Activated CD4-positive, alpha-beta T cell treated with anti-CD3 and anti-CD28 coated beads, Interleukin-2, amount 50 U/mL, for 24 hours (primary cell): ENCODE results near the gene TGFBR3.

ENCODE experiments used
- DNase-seq, 2 donors: peaks; one replicate each; pipeline ENCODE4 v3.0.0-alpha.2; 2020; ENCODE audit warnings: low read depth in 1 of 2, low spot score in 1 of 2

The TGFBR3 gene

DNA sequence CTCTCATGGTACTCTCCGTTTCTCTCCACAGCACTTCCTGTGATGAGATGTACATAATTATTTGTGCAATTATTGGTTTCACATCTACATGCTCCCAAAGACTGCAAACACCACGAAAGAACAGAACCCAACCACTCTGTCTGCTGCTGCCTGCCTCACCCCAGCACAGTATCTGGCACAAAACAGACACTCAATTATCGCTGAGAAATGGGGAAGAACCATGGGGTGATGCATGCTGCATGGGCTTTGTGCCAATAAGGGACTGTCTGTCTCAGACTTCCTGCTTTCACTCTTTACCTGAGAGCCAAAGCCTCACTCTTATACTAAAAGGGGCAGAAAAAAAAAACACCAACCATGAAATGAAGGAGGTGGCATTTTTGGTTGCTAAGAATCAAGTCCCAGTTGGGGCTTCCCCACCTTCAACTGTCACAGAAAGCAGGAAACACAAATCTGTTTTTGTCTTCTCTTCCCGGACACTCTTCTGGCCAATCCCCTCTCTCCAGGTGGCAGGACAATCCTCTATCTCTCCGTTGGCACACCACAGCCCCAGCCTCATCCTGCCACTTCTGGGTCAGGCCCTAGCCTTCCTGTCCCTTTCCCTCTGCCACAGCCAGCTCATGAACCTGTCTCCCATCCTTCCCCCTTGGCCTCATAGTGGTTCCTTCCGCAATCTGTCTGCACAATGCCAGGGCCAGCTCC is 82.0 kb downstream of the TGFBR3 start:
- peak; percentile 33 to 77 for DNase-seq

DNA sequence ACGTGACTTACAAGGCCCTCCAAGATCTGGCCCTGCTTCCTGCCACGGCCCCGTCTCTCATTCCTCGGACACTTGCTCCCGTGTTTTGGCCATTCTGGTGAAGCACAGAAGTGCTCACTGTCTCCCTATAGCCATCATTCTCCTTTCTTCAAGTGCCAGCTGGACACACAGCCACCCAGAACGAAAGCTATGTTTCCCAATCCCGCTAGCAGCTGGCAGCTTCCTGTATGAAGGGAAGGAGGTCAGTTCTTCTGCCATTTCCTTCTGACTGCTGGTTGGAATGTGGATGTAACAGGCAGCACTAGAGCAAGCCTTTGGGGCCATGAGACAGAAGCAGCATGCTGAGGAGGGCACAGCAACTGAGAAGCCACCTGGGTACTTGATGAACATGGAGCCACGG is 82.8 kb downstream of the TGFBR3 start:
- no peak for DNase-seq

DNA sequence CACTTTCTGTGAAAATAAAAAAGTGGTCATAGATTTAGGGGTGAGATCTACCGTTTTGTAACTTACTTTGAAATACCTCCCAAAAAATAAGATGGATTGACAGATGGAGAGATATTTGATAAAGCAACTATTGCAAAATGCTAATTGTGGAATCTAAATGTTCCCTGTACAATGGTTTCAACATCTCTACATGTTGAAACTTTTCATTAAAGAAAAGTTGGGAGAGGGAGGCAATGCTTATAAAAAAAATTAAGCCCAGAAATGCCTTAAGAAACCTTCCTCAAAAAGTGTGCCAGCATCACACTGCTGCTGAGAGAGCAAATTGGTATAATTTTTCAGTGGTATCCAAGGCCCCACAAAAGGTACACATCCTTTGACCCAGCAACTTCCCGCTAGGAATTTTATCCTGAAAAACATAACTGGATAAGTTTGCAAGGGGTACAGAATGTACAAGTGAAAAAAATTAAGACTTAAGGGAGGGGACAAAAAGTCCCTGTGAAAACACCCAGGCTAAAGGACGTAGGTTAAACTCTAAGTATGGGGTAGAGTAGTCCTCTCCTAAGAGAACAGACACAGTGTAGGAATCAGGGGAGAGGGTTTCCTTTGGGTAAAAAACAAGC is 84.3 kb downstream of the TGFBR3 start:
- no peak for DNase-seq

DNA sequence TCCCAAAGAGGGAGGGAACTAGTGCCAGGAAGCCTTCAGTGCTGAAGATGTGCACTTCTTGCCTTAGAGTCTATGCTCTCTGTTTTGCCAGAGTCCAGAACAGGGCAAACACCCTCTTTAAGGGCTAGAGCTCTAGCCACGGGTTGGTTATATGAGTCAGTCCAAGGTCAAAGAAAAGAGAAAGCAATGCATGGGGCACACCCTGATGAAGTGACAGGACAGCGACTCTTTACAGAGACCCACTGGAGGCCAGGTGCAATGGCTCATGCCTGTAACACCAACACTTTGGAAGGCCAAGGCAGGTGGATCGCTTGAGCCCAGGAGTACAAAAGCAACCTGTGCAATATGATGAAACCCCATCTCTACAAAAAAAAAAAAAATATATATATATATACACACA is 86.1 kb downstream of the TGFBR3 start:
- DNase-seq: no peak

DNA sequence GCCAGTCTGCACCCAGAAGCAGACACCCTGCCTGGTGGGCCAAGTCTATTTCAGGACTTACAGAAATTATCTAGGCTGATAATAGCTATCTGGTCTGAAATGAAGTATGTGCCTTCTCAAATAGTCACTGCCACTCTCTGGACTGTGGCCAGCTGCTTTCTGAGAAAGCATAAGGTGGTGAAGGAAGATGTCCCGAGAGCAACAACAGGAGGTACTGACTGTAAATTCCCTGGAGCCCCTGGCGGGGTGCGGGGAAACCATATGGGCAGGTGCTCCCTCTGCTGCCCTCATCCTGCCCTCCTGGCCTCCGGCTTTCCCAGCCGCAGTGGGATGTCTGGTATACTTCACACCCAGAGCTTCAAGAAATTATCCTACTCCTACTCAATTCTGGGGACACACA is 86.8 kb downstream of the TGFBR3 start:
- DNase-seq: no peak

DNA sequence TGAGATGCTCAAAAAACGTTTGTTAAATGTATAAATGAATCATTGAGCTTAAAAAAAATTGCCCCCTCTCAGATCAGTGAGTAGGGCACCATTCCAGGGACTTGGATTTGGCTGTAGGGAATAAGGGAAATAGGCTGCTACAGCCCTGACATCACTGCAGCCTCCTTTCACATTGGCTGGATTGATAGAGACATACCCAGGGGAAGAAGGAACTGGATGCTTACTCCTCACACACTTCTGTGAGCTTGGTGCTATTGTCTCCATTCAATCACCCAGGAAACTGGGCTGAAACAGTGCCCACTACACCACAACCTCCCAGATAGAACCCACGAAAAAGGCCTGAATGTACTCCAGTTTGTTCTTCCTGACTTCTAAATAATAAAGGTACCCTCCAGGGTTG is 87.2 kb downstream of the TGFBR3 start:
- DNase-seq: no peak

DNA sequence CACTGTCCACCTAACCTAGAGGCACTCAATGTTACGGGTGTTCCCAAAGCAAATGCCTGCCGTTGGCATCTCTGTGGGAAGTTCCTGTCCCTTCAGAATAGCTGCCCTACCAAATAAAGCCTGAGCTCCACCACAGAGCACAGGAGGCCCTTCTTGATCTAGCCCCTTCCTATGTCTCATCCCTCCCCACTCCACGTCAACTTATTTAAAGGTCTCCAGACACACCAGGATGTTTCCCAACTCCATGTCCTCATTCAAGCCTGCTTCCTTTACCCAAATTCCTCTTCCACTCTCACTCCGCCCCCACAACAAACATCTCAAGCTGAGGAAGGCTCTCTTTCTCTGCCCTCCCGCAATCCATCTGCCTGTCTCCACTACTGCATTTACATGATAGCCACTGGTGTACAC is 87.7 kb downstream of the TGFBR3 start:
- DNase-seq: no peak

DNA sequence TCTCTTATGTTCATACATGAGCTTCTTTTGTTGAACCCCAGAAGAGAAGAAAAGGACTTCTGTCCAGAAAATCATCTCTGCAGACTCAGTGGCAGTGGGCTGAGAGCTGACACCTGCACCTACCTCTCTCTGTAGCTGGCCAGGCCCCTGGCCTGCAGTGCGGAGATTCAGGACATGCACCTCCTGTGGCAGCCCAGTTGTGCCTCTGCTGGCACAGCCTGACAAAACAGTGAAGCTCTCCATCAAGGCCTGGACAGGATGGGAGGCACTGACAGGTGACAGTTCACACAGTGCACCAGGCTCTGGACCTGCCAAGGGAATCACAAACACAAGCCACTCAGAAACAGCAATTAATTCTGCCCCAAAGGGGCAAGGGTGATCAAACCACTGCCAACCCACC is 88.8 kb downstream of the TGFBR3 start:
- DNase-seq: no peak

DNA sequence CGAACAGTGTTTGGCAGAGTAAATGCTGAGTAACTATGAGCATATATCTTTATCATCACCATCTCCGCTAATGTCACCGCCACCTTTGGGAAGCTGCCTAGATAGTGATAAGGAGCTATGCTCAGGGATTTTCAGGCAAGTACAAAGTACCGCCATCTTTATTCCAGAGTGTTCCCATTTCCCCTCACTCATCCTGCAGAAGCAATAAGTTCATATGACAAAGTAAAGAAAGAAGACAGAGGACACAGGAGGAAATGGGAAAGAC is 89.6 kb downstream of the TGFBR3 start:
- no peak for DNase-seq

DNA sequence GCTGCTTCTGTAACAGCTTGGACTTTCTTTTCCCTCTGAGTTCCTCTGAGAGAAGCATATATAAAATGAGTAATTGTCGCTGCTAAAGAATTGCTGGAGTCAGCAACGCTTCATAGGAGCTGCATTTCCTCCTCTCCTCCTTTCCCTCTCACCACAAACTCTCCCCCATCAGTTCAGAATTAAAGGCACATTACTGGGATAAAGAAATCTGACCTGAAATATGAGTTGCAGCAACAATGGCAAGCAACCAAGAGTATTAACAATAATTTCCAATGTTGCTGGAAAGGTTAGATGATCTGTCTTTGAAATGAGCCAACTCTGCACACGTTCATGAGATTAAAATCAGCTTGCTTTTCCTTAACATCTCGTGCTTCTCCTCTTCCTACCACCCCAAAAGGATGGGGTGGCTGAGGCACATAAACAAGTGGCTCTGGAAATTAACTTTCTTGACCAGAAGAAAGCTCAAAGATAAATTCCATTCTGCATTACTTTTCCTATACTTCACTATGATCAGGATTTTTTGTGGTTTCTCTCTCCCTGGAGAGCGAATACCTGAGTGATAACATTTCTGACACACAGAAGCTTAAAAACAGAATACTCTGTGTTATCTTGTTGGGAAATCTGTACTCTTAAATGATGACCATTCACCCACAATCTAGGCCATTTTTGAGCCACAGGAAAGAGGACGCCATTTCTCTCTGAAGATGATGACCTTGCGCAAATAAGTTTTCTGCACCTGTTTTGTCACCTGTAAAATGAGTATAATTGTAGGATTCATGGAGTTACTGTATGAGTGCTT is 90.2 kb downstream of the TGFBR3 start:
- DNase-seq: no peak

DNA sequence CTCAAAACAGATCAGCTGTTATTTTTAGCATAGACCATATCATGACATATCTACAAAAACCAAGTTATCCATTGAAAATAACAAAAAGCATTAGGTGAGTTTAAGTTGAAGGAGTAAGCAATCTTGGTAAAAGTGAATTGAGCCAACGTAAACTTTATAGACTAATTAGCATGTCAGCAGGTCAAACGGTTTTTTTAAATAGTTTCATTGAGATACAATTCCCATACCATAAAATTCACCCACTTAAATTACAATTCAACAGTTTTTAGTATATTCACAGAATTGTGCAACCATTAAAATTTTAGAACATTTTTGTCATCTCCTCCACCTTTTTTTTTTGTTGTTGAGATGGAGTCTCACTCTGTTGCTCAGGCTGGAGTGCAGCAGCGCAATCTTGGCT is 92.1 kb downstream of the TGFBR3 start:
- DNase-seq: no peak

DNA sequence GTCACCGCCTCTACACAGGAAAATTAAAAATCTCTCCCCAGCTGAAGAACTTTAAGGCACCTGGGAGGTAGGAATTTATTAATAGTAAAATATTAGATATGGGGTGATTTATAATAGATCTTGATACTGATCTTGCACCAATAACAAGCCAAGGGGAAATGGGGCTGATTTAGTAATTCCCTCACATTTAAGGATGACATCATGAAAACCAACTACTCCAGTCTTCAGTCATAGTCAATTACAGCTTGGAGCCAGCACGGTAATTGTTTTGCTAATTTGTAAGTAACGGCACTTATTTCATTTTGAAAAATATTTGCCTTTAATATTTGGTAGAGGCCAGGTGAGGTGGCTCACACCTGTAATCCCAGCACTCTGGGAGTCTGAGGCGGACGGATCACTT is 92.8 kb downstream of the TGFBR3 start:
- DNase-seq: no peak

DNA sequence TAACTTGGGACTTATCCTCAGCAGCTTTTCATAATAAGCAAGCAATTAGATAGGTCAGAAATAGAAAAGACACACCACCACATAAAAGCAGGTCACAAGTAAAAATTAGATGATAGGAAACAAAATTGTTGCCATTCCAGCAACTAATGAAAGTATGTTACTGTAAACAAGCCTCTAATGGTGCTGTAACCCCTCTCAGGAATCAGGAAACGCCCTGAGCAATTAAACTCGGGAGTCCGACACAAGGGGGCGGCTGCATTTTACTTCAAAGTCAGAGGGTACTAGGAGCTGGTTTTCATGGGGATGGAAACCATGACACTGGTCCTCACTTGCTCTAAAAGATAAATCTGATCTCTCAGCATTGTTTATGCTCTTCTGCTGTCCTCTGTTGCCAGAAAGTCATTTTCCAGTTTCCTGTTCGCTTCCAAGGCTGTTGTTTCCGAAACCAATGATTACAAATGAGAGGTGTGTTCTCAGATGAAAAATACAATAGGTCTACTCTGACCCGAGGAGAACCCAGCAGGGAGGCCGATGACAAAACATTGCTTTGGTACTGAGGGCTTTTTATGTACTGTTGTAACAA is 93.4 kb downstream of the TGFBR3 start:
- DNase-seq: no peak

DNA sequence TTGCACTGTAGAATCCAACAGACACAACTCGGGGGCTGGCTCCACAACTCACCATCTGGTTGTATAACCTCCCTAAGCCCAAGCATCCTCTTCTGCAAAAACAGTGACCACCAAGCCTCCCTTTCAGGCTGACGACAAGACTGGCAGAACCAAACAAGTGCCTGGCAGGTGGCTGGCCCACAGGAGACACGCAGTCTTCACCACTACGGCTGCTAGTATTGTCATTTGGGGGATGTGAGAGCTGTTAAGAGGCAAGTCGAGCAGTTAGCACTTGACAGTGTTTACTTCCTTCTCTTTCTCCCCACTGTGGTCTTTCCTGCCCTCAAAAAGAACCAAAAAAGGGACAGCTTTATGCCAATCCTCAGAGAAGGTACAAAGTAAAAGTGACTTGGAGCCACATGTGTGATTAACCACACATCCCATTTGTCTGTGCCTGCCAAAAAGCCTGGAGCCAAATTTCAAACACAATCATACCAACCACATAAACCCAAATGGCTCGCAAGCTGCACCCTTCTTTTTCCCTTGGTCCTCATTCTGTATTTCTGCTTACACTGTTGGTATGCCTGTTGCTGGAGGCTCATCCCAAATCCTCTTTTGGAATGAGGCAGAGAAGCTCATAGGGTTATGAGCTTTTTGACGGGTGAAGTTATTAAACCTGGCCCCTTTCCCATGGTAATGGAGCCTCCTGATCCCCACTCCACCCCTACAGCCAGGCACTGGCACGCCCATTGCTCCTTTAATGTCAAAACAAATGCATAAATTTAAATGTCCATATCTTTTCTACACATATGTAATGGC is 94.1 kb downstream of the TGFBR3 start:
- no peak for DNase-seq

DNA sequence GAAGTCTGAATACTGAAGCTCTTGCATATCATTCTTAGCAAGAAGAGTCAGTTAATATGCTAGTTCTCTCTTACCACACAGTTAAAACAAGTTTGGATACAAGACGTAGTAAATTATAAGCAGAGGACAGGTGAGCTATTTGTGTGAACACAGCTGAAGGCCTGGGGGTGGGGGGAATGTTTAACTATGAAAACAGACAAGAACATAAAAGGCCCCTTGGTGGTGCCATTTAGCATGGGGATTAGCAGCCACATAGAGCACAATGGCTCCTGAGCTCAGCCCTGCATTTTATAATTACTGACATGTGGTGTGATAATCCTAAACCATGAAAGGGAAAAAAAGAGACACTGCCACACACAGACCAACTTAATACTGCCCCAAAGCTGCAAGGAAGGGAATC is 94.8 kb downstream of the TGFBR3 start:
- no peak for DNase-seq

DNA sequence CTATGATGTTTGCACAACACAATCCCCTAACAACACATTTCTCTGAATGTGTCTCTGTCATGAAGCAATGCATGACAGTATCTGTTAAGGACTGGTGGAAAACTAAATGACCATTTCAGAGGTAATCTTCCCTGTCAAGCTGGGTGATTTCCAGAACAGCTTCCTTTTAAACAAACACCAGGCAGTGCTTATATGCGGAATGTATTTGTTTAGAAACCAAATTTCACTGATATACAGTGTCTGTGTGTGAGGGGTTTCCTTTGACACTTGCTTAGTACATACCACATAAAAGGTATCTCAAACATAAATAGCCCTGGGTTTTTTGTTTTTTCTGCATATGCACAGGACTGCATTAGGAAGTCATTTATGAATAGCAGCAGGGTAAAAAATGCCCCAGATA is 95.6 kb downstream of the TGFBR3 start:
- DNase-seq: no peak

DNA sequence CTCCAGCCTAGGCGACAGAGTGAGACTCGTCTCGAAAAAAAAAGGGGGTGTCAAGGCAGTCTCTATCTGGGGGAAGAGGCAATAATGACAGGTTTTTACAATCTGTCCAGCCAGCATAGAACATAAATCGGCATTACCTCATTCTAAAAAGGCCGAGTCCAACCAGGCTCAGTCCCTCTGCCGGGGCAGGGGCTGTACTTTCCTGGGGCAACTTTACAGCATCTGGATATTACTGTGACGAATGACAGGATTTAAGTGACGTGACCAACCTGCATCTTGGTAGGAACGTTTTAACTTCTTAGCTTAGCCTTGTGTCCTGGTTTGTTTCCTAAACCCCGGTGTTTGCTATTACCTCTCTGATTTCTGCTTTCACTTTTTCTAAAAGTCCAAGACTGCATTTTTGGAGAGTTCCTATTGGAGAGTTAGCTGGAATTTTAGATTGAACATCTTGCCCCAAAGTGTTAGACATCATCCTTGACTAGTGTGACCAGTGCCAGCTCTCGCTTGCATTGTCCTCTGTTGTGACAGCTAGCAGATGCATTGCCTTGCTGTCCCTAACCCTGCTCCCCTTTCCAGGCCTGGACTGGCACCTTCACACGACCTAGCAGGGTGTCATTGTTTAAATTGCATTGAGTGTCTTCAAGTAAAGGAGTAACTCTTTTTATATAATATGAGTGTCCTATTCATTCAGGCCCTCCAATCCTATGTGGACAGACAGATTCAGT is 96.5 kb downstream of the TGFBR3 start:
- DNase-seq: no peak

DNA sequence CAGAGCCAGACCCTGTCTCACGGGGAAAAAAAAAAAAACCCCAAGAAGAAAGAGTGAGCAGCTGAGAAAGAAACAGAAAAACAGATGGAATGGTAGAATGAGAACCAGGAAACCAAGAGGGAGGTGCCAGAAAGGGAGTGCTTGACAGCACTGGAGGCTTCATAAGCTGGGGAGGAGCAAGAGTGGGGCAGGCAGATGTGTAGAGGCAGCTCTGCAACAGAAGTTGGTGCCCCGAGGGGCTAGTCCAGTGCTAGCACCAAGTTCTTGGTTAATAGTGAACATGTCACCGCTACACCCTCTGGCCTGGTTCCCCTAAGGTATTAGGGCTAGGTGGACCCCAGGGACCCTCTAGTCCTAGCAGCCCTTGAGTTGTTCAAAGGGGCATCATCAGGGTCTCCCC is 98.0 kb downstream of the TGFBR3 start:
- no peak for DNase-seq

DNA sequence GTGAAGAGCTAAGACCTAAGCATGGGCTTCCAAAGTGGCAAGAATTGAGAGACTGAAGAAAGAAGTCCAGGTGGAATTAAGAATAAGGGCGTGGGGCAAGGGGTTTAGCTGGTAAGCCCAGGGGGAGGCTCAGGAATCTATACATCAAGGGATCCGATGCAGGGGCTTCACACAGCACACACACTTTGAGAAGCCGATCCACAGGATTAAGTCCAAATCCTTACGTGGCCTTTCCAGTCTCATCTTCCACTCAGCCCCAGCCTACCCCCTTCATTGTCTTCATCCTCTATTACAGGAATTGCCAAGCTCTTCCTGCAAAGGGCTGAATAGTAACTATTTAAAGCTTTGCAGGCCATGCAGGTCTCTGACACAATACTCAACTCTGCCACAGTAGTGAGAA is 101.3 kb downstream of the TGFBR3 start:
- no peak for DNase-seq

DNA sequence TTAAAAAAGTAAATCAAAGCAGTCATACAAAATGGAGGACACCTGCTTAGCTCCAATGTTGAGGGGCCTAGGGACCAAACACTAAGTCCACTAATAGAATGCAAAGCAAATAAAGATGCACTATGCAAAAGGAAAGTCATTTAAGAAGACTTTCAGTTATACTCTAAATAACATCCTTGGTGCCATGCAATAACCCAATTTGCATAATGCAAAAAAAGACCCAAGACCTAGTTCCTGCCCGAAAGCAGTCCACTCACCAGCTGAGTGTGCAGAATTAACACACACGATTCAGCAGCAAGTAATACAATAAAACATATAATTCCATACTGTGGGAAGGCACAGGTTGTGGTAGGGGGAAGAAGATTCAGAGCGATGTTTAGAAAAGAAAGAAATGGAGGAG is 101.8 kb downstream of the TGFBR3 start:
- DNase-seq: no peak
